22Rv1 (cell line): ENCODE results near the gene PIGO.

Experiments
- CTCF ChIP-seq: fragments of 450-650 bp; IDR thresholded peaks from 2 replicates; pipeline ENCODE4 v1.5.1; 2017; ENCODE audit warnings: mild to moderate bottlenecking
- ZFX ChIP-seq: fragments of 450-650 bp; IDR thresholded peaks from 2 replicates; pipeline ENCODE4 v1.6.1; 2017; ENCODE audit warnings: antibody characterized with exemption, borderline replicate concordance

- TF ChIP-seq CTCF (no peak), ZFX (no peak)
These were observed 47.9 kb downstream of the PIGO start for GRCh38 chr9:35048511-35048910.
